HCT116 (cell line): ENCODE data around the gene NOP10.

Experiments
- CEBPB ChIP-seq: IDR thresholded peaks from 2 replicates; pipeline ENCODE4 v1.6.1; 2012; ENCODE audit warnings: low read depth
- ELF1 ChIP-seq: IDR thresholded peaks from 2 replicates; pipeline ENCODE4 v1.6.1; 2012; ENCODE audit warnings: low read depth, borderline replicate concordance
- EZH2 ChIP-seq: fragments of 200-600 bp; sonication (generic); IDR thresholded peaks from 2 replicates; pipeline ENCODE4 v1.6.1; 2017; ENCODE audit warnings: antibody characterized with exemption, mixed run types
- FOSL1 ChIP-seq: IDR thresholded peaks from 2 replicates; pipeline ENCODE4 v1.6.1; 2012; ENCODE audit warnings: low read depth
- JUND ChIP-seq: IDR thresholded peaks from 2 replicates; pipeline ENCODE4 v1.6.1; 2012
- POLR2AphosphoS5 ChIP-seq: IDR thresholded peaks from 2 replicates; pipeline ENCODE4 v1.6.1; 2011; ENCODE audit warnings: mild to moderate bottlenecking, low read depth, low read length, moderate library complexity
- SP1 ChIP-seq: IDR thresholded peaks from 2 replicates; pipeline ENCODE4 v1.6.1; 2012; ENCODE audit warnings: low read depth
- TF ChIP-seq, protein P1 (sequence below), 3 experiments: fragments of 200-600 bp in 1 of 3; sonication (generic) in 1 of 3; IDR thresholded peaks in 2 of 3; conservative IDR thresholded peaks in 1 of 3; 2 replicates each; pipeline ENCODE4 v1.5.1; 2012 to 2017; ENCODE audit warnings: low read depth in 2 of 3, low read length in 2 of 3, antibody characterized with exemption in 1 of 3, borderline replicate concordance in 1 of 3, control low read depth in 1 of 3, mild to moderate bottlenecking in 1 of 3, mixed read lengths in 1 of 3, mixed run types in 1 of 3, moderate library complexity in 1 of 3; ENCODE audit not compliant: insufficient read depth in 1 of 3
- TF ChIP-seq, protein P2 (sequence below): IDR thresholded peaks from 2 replicates; pipeline ENCODE4 v1.6.1; 2011; ENCODE audit warnings: mild to moderate bottlenecking, low read length, moderate library complexity; ENCODE audit not compliant: insufficient replicate concordance; ENCODE audit errors: extremely low read depth
- TF ChIP-seq, protein P3 (sequence below): IDR thresholded peaks from 2 replicates; pipeline ENCODE4 v1.6.1; 2012

DNA sequence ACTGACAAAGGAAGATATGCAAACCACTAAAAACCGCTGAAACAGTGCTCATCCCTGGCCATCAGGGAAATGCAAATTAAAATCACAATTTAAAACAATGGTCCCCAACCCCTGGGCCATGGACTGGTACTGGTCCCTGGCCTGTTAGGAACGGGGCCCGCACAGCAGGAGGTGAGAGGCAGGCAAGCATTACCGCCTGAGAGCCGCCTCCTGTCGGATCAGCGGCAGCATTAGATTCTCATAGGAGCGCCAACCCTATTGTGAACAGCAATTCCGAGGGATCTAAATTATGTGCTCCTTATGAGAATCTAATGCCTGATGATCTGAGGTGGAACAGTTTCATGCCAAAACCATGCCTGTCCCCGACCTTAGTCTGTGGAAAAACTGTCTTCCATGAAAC, 19.7 kb downstream of the NOP10 start:
- no peak for TF ChIP-seq POLR2AphosphoS5
- no peak for TF ChIP-seq EZH2
- TF ChIP-seq, protein P1, sequence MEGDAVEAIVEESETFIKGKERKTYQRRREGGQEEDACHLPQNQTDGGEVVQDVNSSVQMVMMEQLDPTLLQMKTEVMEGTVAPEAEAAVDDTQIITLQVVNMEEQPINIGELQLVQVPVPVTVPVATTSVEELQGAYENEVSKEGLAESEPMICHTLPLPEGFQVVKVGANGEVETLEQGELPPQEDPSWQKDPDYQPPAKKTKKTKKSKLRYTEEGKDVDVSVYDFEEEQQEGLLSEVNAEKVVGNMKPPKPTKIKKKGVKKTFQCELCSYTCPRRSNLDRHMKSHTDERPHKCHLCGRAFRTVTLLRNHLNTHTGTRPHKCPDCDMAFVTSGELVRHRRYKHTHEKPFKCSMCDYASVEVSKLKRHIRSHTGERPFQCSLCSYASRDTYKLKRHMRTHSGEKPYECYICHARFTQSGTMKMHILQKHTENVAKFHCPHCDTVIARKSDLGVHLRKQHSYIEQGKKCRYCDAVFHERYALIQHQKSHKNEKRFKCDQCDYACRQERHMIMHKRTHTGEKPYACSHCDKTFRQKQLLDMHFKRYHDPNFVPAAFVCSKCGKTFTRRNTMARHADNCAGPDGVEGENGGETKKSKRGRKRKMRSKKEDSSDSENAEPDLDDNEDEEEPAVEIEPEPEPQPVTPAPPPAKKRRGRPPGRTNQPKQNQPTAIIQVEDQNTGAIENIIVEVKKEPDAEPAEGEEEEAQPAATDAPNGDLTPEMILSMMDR (IDR thresholded peaks at IDR 0.05 in 2 of 3, conservative IDR thresholded peaks at IDR 0.05 in 1 of 3; ENCODE audit: borderline replicate concordance in 1 of 3, insufficient read depth in 1 of 3, low read depth in 2 of 3, low read length in 2 of 3), result no peak
- TF ChIP-seq ELF1, result no peak
- no peak for TF ChIP-seq SP1
- TF ChIP-seq JUND, result no peak
- no peak for TF ChIP-seq FOSL1
- TF ChIP-seq CEBPB, result no peak
- TF ChIP-seq, protein P2, sequence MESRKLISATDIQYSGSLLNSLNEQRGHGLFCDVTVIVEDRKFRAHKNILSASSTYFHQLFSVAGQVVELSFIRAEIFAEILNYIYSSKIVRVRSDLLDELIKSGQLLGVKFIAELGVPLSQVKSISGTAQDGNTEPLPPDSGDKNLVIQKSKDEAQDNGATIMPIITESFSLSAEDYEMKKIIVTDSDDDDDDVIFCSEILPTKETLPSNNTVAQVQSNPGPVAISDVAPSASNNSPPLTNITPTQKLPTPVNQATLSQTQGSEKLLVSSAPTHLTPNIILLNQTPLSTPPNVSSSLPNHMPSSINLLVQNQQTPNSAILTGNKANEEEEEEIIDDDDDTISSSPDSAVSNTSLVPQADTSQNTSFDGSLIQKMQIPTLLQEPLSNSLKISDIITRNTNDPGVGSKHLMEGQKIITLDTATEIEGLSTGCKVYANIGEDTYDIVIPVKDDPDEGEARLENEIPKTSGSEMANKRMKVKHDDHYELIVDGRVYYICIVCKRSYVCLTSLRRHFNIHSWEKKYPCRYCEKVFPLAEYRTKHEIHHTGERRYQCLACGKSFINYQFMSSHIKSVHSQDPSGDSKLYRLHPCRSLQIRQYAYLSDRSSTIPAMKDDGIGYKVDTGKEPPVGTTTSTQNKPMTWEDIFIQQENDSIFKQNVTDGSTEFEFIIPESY, result no peak
- TF ChIP-seq, protein P3, sequence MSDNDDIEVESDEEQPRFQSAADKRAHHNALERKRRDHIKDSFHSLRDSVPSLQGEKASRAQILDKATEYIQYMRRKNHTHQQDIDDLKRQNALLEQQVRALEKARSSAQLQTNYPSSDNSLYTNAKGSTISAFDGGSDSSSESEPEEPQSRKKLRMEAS, result no peak
